Psoas muscle (tissue), 8 donors: ENCODE measurements around the gene COL3A1. TPM values are rescaled to one million over a fixed set of nuclear protein-coding genes. Genes with fewer than 3 reads are reported as not detected.

Experiments used
- ATAC-seq, 4 donors: fragments of 200-7000 bp; cut with Tn5 transposase; one replicate each; pipeline ENCODE4 v1.9.1; 2020; ENCODE audit warnings: moderate library complexity in 3 of 4, mild to moderate bottlenecking in 2 of 4
- DNase-seq, 2 donors: peaks; one replicate each; pipeline ENCODE4 v3.0.0-alpha.2; 2020
- H3K27ac ChIP-seq: fragments of 200-600 bp; one replicate; pipeline ENCODE4 v1.8.0; 2022
- H3K27me3 ChIP-seq, 3 donors: fragments of 200-600 bp in 1 of 3; one replicate each; pipeline versions ENCODE4 v1.6.1 to v1.8.0; 2013 to 2022; ENCODE audit warnings: low read length in 2 of 3, mild to moderate bottlenecking in 2 of 3, moderate library complexity in 1 of 3; ENCODE audit not compliant: insufficient read depth in 3 of 3
- H3K36me3 ChIP-seq, 2 donors: fragments of 200-600 bp in 1 of 2; one replicate each; pipeline versions ENCODE4 v1.6.1 to v1.8.0; 2013 to 2022; ENCODE audit warnings: low read depth in 1 of 2, mild to moderate bottlenecking in 1 of 2, moderate library complexity in 1 of 2; ENCODE audit not compliant: insufficient read depth in 1 of 2
- H3K4me1 ChIP-seq: fragments of 200-600 bp; one replicate; pipeline ENCODE4 v1.8.0; 2022
- H3K4me3 ChIP-seq: fragments of 200-600 bp; one replicate; pipeline ENCODE4 v1.8.0; 2022; ENCODE audit warnings: mild to moderate bottlenecking
- H3K9me3 ChIP-seq: fragments of 200-600 bp; one replicate; pipeline ENCODE4 v1.8.0; 2022
- CTCF ChIP-seq: fragments of 200-600 bp; IDR thresholded peaks from one replicate; pipeline ENCODE4 v1.8.0; 2022; ENCODE audit warnings: antibody characterized with exemption
- WGBS, 3 donors: extraction: QIAGEN DNeasy Blood & Tissue Kit; methylation state at CpG; one replicate each; pipeline versions ENCODE4 v1.1.6 to v1.1.7; 2013; 5-methylcytosine and 5-hydroxymethylcytosine counted together
- intact Hi-C, 2 donors: fragments of 100-400 bp; cut with DNase I; formaldehyde crosslinking; loops; one replicate each; pipeline versions ENCODE4 v1.11.0 to v1.14.2; 2022
- polyA plus RNA-seq, 3 donors: library from polyadenylated mRNA; stranded (reverse); fragments of 200-250 nt; gene quantifications; one replicate each; pipeline ENCODE4 v1.2.3, GENCODE V29; 2013
- total RNA-seq, 4 donors: library from RNA; stranded (reverse); fragmentation: NEBNext Ultra II Directional in 2 of 4; extraction: Animal tissue kit (Norgen Biotek cat#: 25700) in 2 of 4; gene quantifications; one replicate each; pipeline versions ENCODE4 v1.2.1 to v1.2.4, GENCODE V29; 2021 to 2023
- donor health status: healthy with polysubstance abuse.
- donor health status: DM: no; HTN: no; CAD: no; lungs with moderate emphysema.
- donor health status: Bipolar disorder and iron deficiency.
- donor health status: healthy.
- donor health status: DM: yes; HTN: yes; CAD: no.
- donor health status: DM: no; HTN: no; CAD: no.
- donor health status: DM: no; HTN: no; CAD: no.
- donor health status: DM: yes; HTN: yes; CAD: no.

The COL3A1 gene
- total and polyA plus RNA-seq, 7 donors: 9.4 to 73.1 (median 19.8) TPM

- intact Hi-C loops: no loop called here
- no peak overlapping the region for H3K27ac ChIP-seq
Measured at GRCh38 chr2:189015359-189015758, 41.2 kb downstream of the COL3A1 start.

GRCh38 chr2:189016311-189016861, 42.2 kb downstream of the COL3A1 start:
- no peak for ATAC-seq
- intact Hi-C loops: no loop called here
- TF ChIP-seq CTCF: no peak
- Histone ChIP-seq H3K9me3 (no peaks in the 10 kb centered on the region), H3K27ac (no peak overlapping the region), H3K27me3 (no peaks in the 10 kb centered on the region), H3K36me3 (peaks cover 0 to 7% of the 10 kb centered on the region in 2 donors), H3K4me1 (no peaks in the 10 kb centered on the region), H3K4me3 (no peak overlapping the region)
- DNase-seq: no peak

More at GRCh38 chr2:189015359-189015758, 41.2 kb downstream of the COL3A1 start:
- no peak for TF ChIP-seq CTCF
- Histone ChIP-seq H3K4me1 (no peaks in the 10 kb centered on the region), H3K4me3 (no peak overlapping the region), H3K36me3 (peaks cover 0 to 17% of the 10 kb centered on the region in 2 donors), H3K9me3 (no peaks in the 10 kb centered on the region), H3K27me3 (no peaks in the 10 kb centered on the region)
- ATAC-seq: no peak
- DNase-seq: no peak
- WGBS, 3 donors: 56 to 63% (median 63%) methylated on average over 1 of the region's 1 CpG

GRCh38 chr2:189018631-189019030, 44.5 kb downstream of the COL3A1 start:
- H3K27me3 ChIP-seq: no peaks in the 10 kb centered on the region
- no peak for ATAC-seq
- intact Hi-C loops: no loop called here

GRCh38 chr2:189020179-189020578, 46.0 kb downstream of the COL3A1 start:
- no peak overlapping the region for H3K27ac ChIP-seq
- 24 to 61% (median 38%) methylated on average over 1 of the region's 1 CpG for WGBS, 3 donors
- no peak for DNase-seq

More at GRCh38 chr2:189018631-189019030, 44.5 kb downstream of the COL3A1 start:
- Histone ChIP-seq H3K9me3 (no peaks in the 10 kb centered on the region), H3K27ac (no peak overlapping the region), H3K4me1 (no peaks in the 10 kb centered on the region), H3K36me3 (no peaks in the 10 kb centered on the region), H3K4me3 (no peak overlapping the region)
- no peak for TF ChIP-seq CTCF
- DNase-seq: no peak

More at GRCh38 chr2:189020179-189020578, 46.0 kb downstream of the COL3A1 start:
- no peak for TF ChIP-seq CTCF
- ATAC-seq: no peak
- intact Hi-C loops: no loop called here
- H3K27me3 ChIP-seq: no peaks in the 10 kb centered on the region
- H3K4me1 ChIP-seq: no peaks in the 10 kb centered on the region
- no peaks in the 10 kb centered on the region for H3K9me3 ChIP-seq
- H3K4me3 ChIP-seq: no peak overlapping the region
- H3K36me3 ChIP-seq: no peaks in the 10 kb centered on the region
